Measurements from ENCODE around the gene CACNB4.

CACNB4 gene

GRCh38 chr2:151967829-151968722 lies 130.8 kb downstream of the CACNB4 start:
- H3K27ac ChIP-seq = no peak overlapping the region
- no peak overlapping the region for H3K4me3 ChIP-seq (ENCODE audit: low read depth, low read length)
- no peaks in the 10 kb centered on the region for H3K27me3 ChIP-seq (replicated peaks)
- no peaks in the 10 kb centered on the region for H3K36me3 ChIP-seq (replicated peaks)
- DNase-seq = no peak
- TF ChIP-seq, protein P1, sequence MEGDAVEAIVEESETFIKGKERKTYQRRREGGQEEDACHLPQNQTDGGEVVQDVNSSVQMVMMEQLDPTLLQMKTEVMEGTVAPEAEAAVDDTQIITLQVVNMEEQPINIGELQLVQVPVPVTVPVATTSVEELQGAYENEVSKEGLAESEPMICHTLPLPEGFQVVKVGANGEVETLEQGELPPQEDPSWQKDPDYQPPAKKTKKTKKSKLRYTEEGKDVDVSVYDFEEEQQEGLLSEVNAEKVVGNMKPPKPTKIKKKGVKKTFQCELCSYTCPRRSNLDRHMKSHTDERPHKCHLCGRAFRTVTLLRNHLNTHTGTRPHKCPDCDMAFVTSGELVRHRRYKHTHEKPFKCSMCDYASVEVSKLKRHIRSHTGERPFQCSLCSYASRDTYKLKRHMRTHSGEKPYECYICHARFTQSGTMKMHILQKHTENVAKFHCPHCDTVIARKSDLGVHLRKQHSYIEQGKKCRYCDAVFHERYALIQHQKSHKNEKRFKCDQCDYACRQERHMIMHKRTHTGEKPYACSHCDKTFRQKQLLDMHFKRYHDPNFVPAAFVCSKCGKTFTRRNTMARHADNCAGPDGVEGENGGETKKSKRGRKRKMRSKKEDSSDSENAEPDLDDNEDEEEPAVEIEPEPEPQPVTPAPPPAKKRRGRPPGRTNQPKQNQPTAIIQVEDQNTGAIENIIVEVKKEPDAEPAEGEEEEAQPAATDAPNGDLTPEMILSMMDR (IDR thresholded peaks at IDR 0.05; ENCODE audit: low read depth, low read length, missing control alignments) = no peak
- in situ Hi-C loops (cut with HindIII; ENCODE audit: low pct_ligation_motif_present, low sequenced_read_pairs) = no loop called here

DNA sequence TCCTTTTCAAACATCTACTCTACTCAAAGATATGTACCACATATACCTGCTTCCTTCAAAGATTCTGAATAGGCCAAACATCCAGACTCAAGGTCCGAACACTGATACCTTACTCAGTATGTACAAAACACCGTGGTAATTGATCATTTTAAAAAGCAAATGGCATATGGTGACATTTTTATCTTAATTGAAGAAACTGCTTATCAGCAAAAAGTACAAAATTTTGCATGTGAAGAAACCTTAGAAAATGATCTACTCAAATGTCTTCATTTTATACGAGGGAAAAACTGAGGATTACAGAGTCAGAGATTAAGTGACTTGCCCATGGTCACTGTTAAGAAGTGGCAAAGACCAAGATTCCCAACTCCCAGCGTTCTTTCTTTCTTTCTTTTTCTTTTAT lies 133.0 kb downstream of the CACNB4 start:
- Histone ChIP-seq H3K27me3 (replicated peaks) (no peaks in the 10 kb centered on the region), H3K4me3 (ENCODE audit: low read depth, low read length) (no peak overlapping the region), H3K27ac (no peak overlapping the region), H3K36me3 (replicated peaks) (no peaks in the 10 kb centered on the region)
- no peak for DNase-seq
- in situ Hi-C loops (cut with HindIII; ENCODE audit: low pct_ligation_motif_present, low sequenced_read_pairs) = no loop called here
- TF ChIP-seq, protein P1 (IDR thresholded peaks at IDR 0.05; ENCODE audit: low read depth, low read length, missing control alignments) = no peak

GRCh38 chr2:151961558-151961957 lies 137.3 kb downstream of the CACNB4 start:
- in situ Hi-C loops (cut with HindIII; ENCODE audit: low pct_ligation_motif_present, low sequenced_read_pairs) = no loop called here
- H3K36me3 ChIP-seq (replicated peaks) = no peaks in the 10 kb centered on the region
- TF ChIP-seq, protein P1 (IDR thresholded peaks at IDR 0.05; ENCODE audit: low read depth, low read length, missing control alignments) = no peak
- no peak for DNase-seq
- H3K27ac ChIP-seq = no peak overlapping the region
- H3K4me3 ChIP-seq (ENCODE audit: low read depth, low read length) = no peak overlapping the region
- H3K27me3 ChIP-seq (replicated peaks) = no peaks in the 10 kb centered on the region

DNA sequence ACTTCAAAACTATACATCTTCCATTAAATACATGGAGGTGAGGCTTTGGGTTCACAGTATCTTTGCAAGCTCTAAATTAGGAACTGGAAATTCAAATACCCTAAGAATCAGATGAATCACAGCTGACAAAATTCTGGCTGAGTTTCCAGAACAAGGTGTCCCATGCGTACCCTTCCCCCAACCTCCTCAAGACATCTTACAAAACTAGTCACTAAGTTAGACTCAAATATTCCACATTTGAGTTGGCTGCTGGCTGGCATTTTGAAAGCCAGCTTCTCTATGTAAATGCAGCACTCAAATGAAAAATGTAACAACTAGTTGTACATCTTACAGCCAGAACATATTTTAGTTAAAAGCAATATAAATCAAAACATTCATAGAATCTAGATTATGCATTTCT lies 139.6 kb downstream of the CACNB4 start:
- no peak overlapping the region for H3K4me3 ChIP-seq (ENCODE audit: low read depth, low read length)
- TF ChIP-seq, protein P1 (IDR thresholded peaks at IDR 0.05; ENCODE audit: low read depth, low read length, missing control alignments) = no peak
- H3K27me3 ChIP-seq (replicated peaks) = no peaks in the 10 kb centered on the region
- in situ Hi-C loops (cut with HindIII; ENCODE audit: low pct_ligation_motif_present, low sequenced_read_pairs) = no loop called here
- H3K27ac ChIP-seq = no peak overlapping the region
- H3K36me3 ChIP-seq (replicated peaks) = no peaks in the 10 kb centered on the region
- DNase-seq = no peak

DNA sequence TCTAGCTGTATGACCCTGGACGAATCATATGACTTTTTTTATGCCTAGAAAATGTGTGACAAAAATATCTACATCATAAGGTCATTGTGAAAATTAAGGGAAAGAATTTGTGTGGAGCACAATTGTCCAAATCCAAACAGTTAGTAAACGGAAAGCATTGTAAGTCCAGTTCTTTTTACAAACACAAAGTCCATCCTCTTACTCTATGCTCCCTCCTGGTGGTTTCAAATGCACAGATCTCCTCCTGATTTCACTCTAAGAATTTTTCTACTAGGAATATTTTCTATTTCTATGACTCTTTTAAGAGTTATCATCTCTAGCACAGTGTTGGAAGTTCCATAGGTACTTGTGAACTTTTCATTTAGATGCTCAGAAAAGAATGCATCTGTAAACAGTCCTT lies 145.4 kb downstream of the CACNB4 start:
- in situ Hi-C loops (cut with HindIII; ENCODE audit: low pct_ligation_motif_present, low sequenced_read_pairs) = no loop called here
- H3K27me3 ChIP-seq (replicated peaks) = no peaks in the 10 kb centered on the region
- no peaks in the 10 kb centered on the region for H3K36me3 ChIP-seq (replicated peaks)
- H3K4me3 ChIP-seq (ENCODE audit: low read depth, low read length) = no peak overlapping the region
- TF ChIP-seq, protein P1 (IDR thresholded peaks at IDR 0.05; ENCODE audit: low read depth, low read length, missing control alignments) = no peak
- DNase-seq = no peak
- no peak overlapping the region for H3K27ac ChIP-seq
